Hair follicle dermal papilla cell (primary cell): Measurements from ENCODE around the gene FPGT. TPM values are rescaled to one million over a fixed set of nuclear protein-coding genes. Genes with fewer than 3 reads are reported as not detected.

Source experiments
- total RNA-seq: library from RNA; depleted of rRNA; stranded (reverse); fragments of >200 nt; gene quantifications from 2 replicates; pipeline ENCODE4 v1.2.3, GENCODE V29; 2012

The FPGT gene
- total RNA-seq = 16.4 and 17.4 TPM in 2 replicates

GRCh38 chr1:74197657-74198552, at the start of gene FPGT, which contains the start of gene LRRIQ3:
Gene FPGT (plus strand): TSS chr1:74198242. CDS start chr1:74198279, 37 bp downstream.
Gene LRRIQ3 (minus strand): TSS chr1:74198176. CDS start chr1:74183684, 14,492 bp downstream.

GRCh38 chr1:74235153-74235552, 37.1 kb downstream of the FPGT start, which contains the start of gene TNNI3K:
Gene TNNI3K (plus strand): TSS chr1:74235387. CDS start chr1:74235452, 65 bp downstream.

Other genes with a start within 250 kb of the FPGT start
- gene LRRIQ3, start 66 bp upstream of the FPGT start, total RNA-seq = 0.36 and 0.65 TPM in 2 replicates
- 1.3 TPM in 1 of 2 replicates, not detected in the other for gene TNNI3K, start 37.1 kb downstream of the FPGT start, total RNA-seq